GM12872 (cell line): ENCODE data around the gene PDE11A.

ENCODE experiments used
- TF ChIP-seq, protein P1 (sequence below): IDR thresholded peaks from 3 replicates; pipeline ENCODE4 v1.5.1; 2011; ENCODE audit warnings: low read depth, mild to moderate bottlenecking, low read length, moderate library complexity; ENCODE audit not compliant: insufficient read depth

PDE11A gene

GRCh38 chr2:177929662-177930522, 142.7 kb downstream of the PDE11A start:
- TF ChIP-seq, protein P1, sequence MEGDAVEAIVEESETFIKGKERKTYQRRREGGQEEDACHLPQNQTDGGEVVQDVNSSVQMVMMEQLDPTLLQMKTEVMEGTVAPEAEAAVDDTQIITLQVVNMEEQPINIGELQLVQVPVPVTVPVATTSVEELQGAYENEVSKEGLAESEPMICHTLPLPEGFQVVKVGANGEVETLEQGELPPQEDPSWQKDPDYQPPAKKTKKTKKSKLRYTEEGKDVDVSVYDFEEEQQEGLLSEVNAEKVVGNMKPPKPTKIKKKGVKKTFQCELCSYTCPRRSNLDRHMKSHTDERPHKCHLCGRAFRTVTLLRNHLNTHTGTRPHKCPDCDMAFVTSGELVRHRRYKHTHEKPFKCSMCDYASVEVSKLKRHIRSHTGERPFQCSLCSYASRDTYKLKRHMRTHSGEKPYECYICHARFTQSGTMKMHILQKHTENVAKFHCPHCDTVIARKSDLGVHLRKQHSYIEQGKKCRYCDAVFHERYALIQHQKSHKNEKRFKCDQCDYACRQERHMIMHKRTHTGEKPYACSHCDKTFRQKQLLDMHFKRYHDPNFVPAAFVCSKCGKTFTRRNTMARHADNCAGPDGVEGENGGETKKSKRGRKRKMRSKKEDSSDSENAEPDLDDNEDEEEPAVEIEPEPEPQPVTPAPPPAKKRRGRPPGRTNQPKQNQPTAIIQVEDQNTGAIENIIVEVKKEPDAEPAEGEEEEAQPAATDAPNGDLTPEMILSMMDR = no peak

DNA sequence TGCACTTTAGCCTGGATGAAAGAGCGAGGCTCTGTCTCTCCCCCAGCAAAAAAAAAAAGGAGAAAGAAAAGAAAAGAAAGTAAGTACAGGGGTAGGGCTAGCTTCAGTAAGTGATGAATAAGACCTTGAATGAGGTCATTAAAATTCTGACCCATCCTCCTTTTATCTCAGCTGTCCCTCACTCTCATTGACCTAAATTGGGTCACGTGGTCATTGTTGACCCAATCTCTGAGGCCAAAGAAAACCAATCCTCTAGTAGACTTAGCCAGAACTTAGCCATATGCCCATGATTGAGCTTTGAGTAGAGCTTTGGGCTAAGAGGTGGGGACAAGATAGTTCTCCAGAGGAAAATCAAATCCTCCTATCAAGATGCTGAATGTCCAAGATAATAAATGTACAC, 149.3 kb downstream of the PDE11A start:
- TF ChIP-seq, protein P1 = no peak

- TF ChIP-seq, protein P1 = no peak
These were observed 150.9 kb downstream of the PDE11A start for GRCh38 chr2:177921726-177922125.

- TF ChIP-seq, protein P1 = no peak
These were observed 155.4 kb downstream of the PDE11A start for GRCh38 chr2:177917169-177917568.

- TF ChIP-seq, protein P1 = no peak
These were observed 156.2 kb downstream of the PDE11A start for GRCh38 chr2:177916342-177916741.

DNA sequence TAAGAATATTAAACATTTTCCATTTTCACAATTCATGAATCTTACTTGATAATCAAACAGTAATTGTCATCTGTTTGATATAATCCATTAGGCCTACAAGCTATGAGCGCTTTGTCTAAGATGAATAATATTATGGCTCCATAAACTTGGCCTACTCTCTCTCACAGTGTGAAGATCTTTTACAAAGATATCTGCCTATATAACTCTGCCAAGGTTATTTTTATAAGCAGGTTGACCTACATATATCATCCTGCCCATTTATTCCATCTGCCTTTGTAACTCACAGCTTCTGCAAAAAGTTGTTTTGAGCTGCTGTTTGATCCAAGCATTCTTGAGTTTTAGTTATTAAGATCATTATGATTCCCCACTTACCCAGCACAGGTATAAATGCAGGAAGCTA, 158.3 kb downstream of the PDE11A start:
- TF ChIP-seq, protein P1 = no peak

- TF ChIP-seq, protein P1 = no peak
These were observed 162.6 kb downstream of the PDE11A start for GRCh38 chr2:177909962-177910361.
